Lower leg skin (tissue), 3 donors: ENCODE measurements around the gene TP53.

Experiments used
- POLR2A ChIP-seq, 2 donors: fragments of 450-650 bp; IDR thresholded peaks; one replicate each; pipeline ENCODE4 v1.6.1; 2016 to 2017; ENCODE audit warnings: antibody characterized with exemption in 2 of 2, mild to moderate bottlenecking in 1 of 2, moderate library complexity in 1 of 2
- TF ChIP-seq, protein P1 (sequence below), 3 donors: fragments of 450-650 bp; IDR thresholded peaks; one replicate each; pipeline ENCODE4 v1.5.1; 2016; ENCODE audit warnings: antibody characterized with exemption in 3 of 3, mild to moderate bottlenecking in 3 of 3, moderate library complexity in 2 of 3

DNA sequence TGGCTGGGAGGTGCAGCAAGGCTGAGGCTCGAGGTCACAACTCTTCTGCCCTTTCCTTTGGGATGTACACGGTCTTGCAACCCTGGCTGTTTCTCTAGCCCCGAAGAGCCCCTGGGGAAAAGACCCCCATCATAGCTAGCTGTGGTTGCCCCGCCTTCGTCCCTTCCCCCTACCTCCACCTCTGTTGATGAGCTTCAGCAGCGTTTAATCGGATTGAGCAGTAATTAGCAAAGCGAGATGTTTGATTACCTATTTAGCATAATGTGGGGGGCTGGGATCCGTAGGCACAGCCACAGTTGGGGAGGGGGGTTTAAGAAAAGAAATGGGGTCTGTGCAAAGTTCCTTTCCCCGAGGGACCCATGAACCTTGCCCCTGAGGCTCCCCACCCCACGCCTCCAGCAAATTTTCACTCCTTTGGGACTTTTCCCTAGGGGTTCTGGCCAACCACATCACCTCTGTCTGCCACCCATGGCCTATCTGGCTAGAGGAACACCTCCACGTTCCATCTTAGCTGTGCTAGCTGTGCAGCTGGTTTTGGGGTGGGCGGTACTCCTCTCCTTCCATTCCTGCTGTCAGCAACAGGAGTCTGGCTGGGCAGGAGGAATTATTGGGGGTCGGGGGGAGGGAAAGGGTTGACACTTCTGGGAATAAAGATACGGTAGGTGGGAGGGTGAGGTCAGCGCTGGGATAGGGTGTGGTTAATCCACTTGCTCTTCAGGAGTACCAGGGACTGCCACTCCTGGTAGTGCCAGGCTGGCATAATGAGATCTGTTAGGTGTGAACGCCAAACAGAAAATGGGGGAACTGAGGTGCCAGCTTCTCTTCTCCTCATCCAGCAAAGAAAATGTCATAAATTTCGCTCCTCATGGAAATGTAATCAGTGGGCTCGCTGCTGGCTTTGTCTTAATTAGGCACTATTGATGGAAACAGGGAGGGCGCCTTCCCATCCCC lies 28.9 kb upstream of the TP53 start:
- TF ChIP-seq POLR2A (IDR thresholded peaks at IDR 0.05) = no peak
- TF ChIP-seq, protein P1, sequence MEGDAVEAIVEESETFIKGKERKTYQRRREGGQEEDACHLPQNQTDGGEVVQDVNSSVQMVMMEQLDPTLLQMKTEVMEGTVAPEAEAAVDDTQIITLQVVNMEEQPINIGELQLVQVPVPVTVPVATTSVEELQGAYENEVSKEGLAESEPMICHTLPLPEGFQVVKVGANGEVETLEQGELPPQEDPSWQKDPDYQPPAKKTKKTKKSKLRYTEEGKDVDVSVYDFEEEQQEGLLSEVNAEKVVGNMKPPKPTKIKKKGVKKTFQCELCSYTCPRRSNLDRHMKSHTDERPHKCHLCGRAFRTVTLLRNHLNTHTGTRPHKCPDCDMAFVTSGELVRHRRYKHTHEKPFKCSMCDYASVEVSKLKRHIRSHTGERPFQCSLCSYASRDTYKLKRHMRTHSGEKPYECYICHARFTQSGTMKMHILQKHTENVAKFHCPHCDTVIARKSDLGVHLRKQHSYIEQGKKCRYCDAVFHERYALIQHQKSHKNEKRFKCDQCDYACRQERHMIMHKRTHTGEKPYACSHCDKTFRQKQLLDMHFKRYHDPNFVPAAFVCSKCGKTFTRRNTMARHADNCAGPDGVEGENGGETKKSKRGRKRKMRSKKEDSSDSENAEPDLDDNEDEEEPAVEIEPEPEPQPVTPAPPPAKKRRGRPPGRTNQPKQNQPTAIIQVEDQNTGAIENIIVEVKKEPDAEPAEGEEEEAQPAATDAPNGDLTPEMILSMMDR (IDR thresholded peaks at IDR 0.05) = no peak
